DOHH2 (cell line): ENCODE results near the gene FAM78A.

Experiments
- EZH2phosphoT487 ChIP-seq: fragments of 200-600 bp; sonication (generic); IDR thresholded peaks from 2 replicates; pipeline ENCODE4 v1.6.1; 2017; ENCODE audit warnings: borderline replicate concordance, mild to moderate bottlenecking, antibody characterized with exemption, low read length, moderate library complexity, mixed read lengths
- TF ChIP-seq, protein P1 (sequence below): fragments of 200-600 bp; sonication (generic); IDR thresholded peaks from one replicate; pipeline ENCODE4 v1.5.1; 2014; ENCODE audit warnings: antibody characterized with exemption, mild to moderate bottlenecking, low read depth, low read length; ENCODE audit not compliant: poor library complexity, severe bottlenecking

DNA sequence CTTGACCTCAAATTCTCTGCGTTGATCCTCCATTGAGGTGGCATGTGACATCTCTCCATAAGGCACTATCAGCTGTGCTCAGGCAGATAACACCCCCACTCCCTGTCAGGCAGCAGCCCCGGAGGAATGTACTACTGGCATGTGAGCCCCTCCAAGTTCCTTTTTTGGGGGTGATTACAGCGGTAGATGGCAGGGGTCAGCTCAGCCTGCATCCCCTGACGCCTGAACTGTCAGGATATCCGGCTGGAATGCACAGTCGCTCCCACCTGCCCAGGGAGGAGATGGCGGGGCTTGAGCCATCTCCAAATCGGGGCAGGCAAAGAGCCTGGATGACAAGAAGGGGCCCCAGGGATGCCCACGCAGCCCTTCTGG lies 40.8 kb downstream of the FAM78A start:
- TF ChIP-seq, protein P1, sequence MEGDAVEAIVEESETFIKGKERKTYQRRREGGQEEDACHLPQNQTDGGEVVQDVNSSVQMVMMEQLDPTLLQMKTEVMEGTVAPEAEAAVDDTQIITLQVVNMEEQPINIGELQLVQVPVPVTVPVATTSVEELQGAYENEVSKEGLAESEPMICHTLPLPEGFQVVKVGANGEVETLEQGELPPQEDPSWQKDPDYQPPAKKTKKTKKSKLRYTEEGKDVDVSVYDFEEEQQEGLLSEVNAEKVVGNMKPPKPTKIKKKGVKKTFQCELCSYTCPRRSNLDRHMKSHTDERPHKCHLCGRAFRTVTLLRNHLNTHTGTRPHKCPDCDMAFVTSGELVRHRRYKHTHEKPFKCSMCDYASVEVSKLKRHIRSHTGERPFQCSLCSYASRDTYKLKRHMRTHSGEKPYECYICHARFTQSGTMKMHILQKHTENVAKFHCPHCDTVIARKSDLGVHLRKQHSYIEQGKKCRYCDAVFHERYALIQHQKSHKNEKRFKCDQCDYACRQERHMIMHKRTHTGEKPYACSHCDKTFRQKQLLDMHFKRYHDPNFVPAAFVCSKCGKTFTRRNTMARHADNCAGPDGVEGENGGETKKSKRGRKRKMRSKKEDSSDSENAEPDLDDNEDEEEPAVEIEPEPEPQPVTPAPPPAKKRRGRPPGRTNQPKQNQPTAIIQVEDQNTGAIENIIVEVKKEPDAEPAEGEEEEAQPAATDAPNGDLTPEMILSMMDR, result no peak
- TF ChIP-seq EZH2phosphoT487, result no peak
